IMR-90 (cell line): ENCODE results near the gene SLC4A11. TPM values are rescaled to one million over a fixed set of nuclear protein-coding genes. Genes with fewer than 3 reads are reported as not detected.

ENCODE experiments used
- ATAC-seq: fragments of 200-7000 bp; cut with Tn5 transposase; 2 replicates; pipeline ENCODE4 v1.9.1; 2020; ENCODE audit warnings: low read depth, mild to moderate bottlenecking, moderate library complexity
- BruUV-seq: library from RNA; stranded (reverse); fragments of 400-500 nt; replicated peaks from 2 replicates; lab custom pipeline; 2021; lab: Mats Ljungman, UMichigan
- CTCF ChIA-PET: fragments of 300-600 bp; formaldehyde crosslinking; extraction: SDS; loops from one replicate; lab custom pipeline; 2021; ENCODE audit warnings: antibody characterized with exemption; lab: Yijun Ruan, JAX
- POLR2A ChIA-PET: fragments of 300-600 bp; sonication (Branson Sonifier 250); formaldehyde crosslinking; loops from one replicate; lab custom pipeline; 2022; ENCODE audit warnings: antibody characterized with exemption; ENCODE audit not compliant: unreplicated experiment; lab: Charles Lee
- DNase-seq: peaks from one replicate; pipeline ENCODE4 v3.0.0; 2013
- H2AFZ ChIP-seq: replicated peaks from 2 replicates; pipeline ENCODE3; 2013; ENCODE audit warnings: low read length, mild to moderate bottlenecking; ENCODE audit not compliant: poor library complexity
- H2AK5ac ChIP-seq: 2 replicates; pipeline ENCODE4 v1.6.1; 2013; ENCODE audit warnings: low read depth, low read length, inconsistent platforms
- H2AK9ac ChIP-seq: replicated peaks from 2 replicates; pipeline ENCODE3; 2013; ENCODE audit warnings: mild to moderate bottlenecking, low read depth, low read length, moderate library complexity; ENCODE audit not compliant: poor library complexity
- H2BK120ac ChIP-seq: 2 replicates; pipeline ENCODE4 v1.6.1; 2013; ENCODE audit warnings: low read depth, low read length, inconsistent platforms
- H2BK15ac ChIP-seq: 3 replicates; pipeline ENCODE4 v1.6.1; 2013; ENCODE audit warnings: low read depth, low read length, inconsistent platforms
- H2BK20ac ChIP-seq: 2 replicates; pipeline ENCODE4 v1.6.1; 2013; ENCODE audit warnings: low read depth, mild to moderate bottlenecking, inconsistent platforms, low read length, moderate library complexity
- H2BK5ac ChIP-seq: 2 replicates; pipeline ENCODE4 v1.6.1; 2013; ENCODE audit warnings: mild to moderate bottlenecking, low read depth, low read length, inconsistent platforms; ENCODE audit not compliant: poor library complexity, severe bottlenecking
- H3K14ac ChIP-seq: replicated peaks from 2 replicates; pipeline ENCODE4 v1.6.1; 2013; ENCODE audit warnings: low read depth, low read length, inconsistent platforms
- H3K18ac ChIP-seq: 2 replicates; pipeline ENCODE4 v1.6.1; 2013; ENCODE audit warnings: low read depth, low read length, control low read depth
- H3K23ac ChIP-seq: 2 replicates; pipeline ENCODE4 v1.6.1; 2013; ENCODE audit warnings: low read depth, low read length, inconsistent platforms
- H3K27ac ChIP-seq: 2 replicates; pipeline ENCODE4 v1.5.1; 2013; ENCODE audit warnings: mild to moderate bottlenecking, control low read depth, low read length; ENCODE audit not compliant: insufficient read depth
- H3K27me3 ChIP-seq: 2 replicates; pipeline ENCODE4 v1.6.1; 2013; ENCODE audit warnings: low read length; ENCODE audit not compliant: control insufficient read depth, insufficient read depth
- H3K36me3 ChIP-seq: 2 replicates; pipeline ENCODE4 v1.6.1; 2013; ENCODE audit warnings: low read length, mixed read lengths; ENCODE audit not compliant: control insufficient read depth, insufficient read depth
- H3K4ac ChIP-seq: 2 replicates; pipeline ENCODE4 v1.6.1; 2013; ENCODE audit warnings: low read depth, low read length, inconsistent platforms
- H3K4me1 ChIP-seq: 2 replicates; pipeline ENCODE4 v1.6.1; 2013; ENCODE audit warnings: low read length, mixed read lengths; ENCODE audit not compliant: control insufficient read depth, insufficient read depth
- H3K4me2 ChIP-seq: 2 replicates; pipeline ENCODE4 v1.6.1; 2013; ENCODE audit warnings: low read depth, mild to moderate bottlenecking, control low read depth, low read length, moderate library complexity
- H3K4me3 ChIP-seq: 2 replicates; pipeline ENCODE4 v1.5.1; 2013; ENCODE audit warnings: low read depth, mild to moderate bottlenecking, control low read depth, low read length, moderate library complexity; ENCODE audit not compliant: insufficient read depth
- H3K56ac ChIP-seq: 2 replicates; pipeline ENCODE4 v1.6.1; 2013; ENCODE audit warnings: low read length, inconsistent platforms; ENCODE audit not compliant: insufficient read depth; ENCODE audit errors: extremely low read depth
- H3K79me1 ChIP-seq, 2 experiments: 2 replicates each; pipeline ENCODE4 v1.6.1; 2013; ENCODE audit warnings: low read length in 2 of 2, inconsistent platforms in 1 of 2, low read depth in 1 of 2
- H3K9ac ChIP-seq: 2 replicates; pipeline ENCODE4 v1.6.1; 2013; ENCODE audit warnings: low read depth, low read length, control low read depth
- H3K9me1 ChIP-seq: 2 replicates; pipeline ENCODE4 v1.6.1; 2013; ENCODE audit warnings: low read length, inconsistent platforms; ENCODE audit not compliant: insufficient read depth
- H3K9me3 ChIP-seq: 2 replicates; pipeline ENCODE4 v1.6.1; 2013; ENCODE audit warnings: low read length; ENCODE audit not compliant: control insufficient read depth, insufficient read depth
- H4K20me1 ChIP-seq: 2 replicates; pipeline ENCODE4 v1.6.1; 2013; ENCODE audit warnings: low read length, inconsistent platforms; ENCODE audit not compliant: insufficient read depth
- H4K5ac ChIP-seq: 2 replicates; pipeline ENCODE4 v1.6.1; 2013; ENCODE audit warnings: mild to moderate bottlenecking, low read depth, low read length, control low read depth
- H4K8ac ChIP-seq, 2 experiments: 2 replicates each; pipeline ENCODE4 v1.6.1; 2013; ENCODE audit warnings: low read depth in 2 of 2, low read length in 2 of 2, control low read depth in 1 of 2, inconsistent platforms in 1 of 2
- H4K91ac ChIP-seq: 2 replicates; pipeline ENCODE4 v1.6.1; 2013; ENCODE audit warnings: low read depth, low read length, inconsistent platforms; ENCODE audit not compliant: insufficient read depth
- CEBPB ChIP-seq: IDR thresholded peaks from 2 replicates; pipeline ENCODE4 v1.6.1; 2012; ENCODE audit warnings: low read depth, low read length, improper control_type of control experiment
- CTCF ChIP-seq: conservative IDR thresholded peaks from 2 replicates; pipeline ENCODE4 v1.5.1; 2012; ENCODE audit warnings: mild to moderate bottlenecking, low read depth, low read length, improper control_type of control experiment
- ELK1 ChIP-seq: fragments of 150-350 bp; IDR thresholded peaks from 2 replicates; pipeline ENCODE4 v1.6.1; 2016; ENCODE audit warnings: low read depth, mild to moderate bottlenecking, low read length, moderate library complexity, borderline replicate concordance
- FOS ChIP-seq: fragments of 150-350 bp; IDR thresholded peaks from 2 replicates; pipeline ENCODE4 v1.6.1; 2016; ENCODE audit warnings: low read depth, low read length
- MAFK ChIP-seq: IDR thresholded peaks from 2 replicates; pipeline ENCODE4 v1.6.1; 2012; ENCODE audit warnings: low read depth, low read length, improper control_type of control experiment
- MAZ ChIP-seq: IDR thresholded peaks from 2 replicates; pipeline ENCODE4 v1.6.1; 2012; ENCODE audit warnings: low read depth, mild to moderate bottlenecking, low read length, improper control_type of control experiment, moderate library complexity, borderline replicate concordance
- MXI1 ChIP-seq: IDR thresholded peaks from 2 replicates; pipeline ENCODE4 v1.6.1; 2012; ENCODE audit warnings: low read depth, mild to moderate bottlenecking, low read length, moderate library complexity, borderline replicate concordance
- POLR2A ChIP-seq: IDR thresholded peaks from 2 replicates; pipeline ENCODE4 v1.6.1; 2012; ENCODE audit warnings: mild to moderate bottlenecking, low read depth, low read length
- RAD21 ChIP-seq: IDR thresholded peaks from 2 replicates; pipeline ENCODE4 v1.6.1; 2012; ENCODE audit warnings: low read length, improper control_type of control experiment
- RCOR1 ChIP-seq: IDR thresholded peaks from 2 replicates; pipeline ENCODE4 v1.6.1; 2012; ENCODE audit warnings: mild to moderate bottlenecking, low read length, improper control_type of control experiment; ENCODE audit not compliant: insufficient replicate concordance
- RFX5 ChIP-seq: IDR thresholded peaks from 2 replicates; pipeline ENCODE4 v1.8.0; 2012; ENCODE audit warnings: low read depth, mild to moderate bottlenecking, low read length, moderate library complexity
- USF2 ChIP-seq: fragments of 150-350 bp; IDR thresholded peaks from 2 replicates; pipeline ENCODE4 v1.6.1; 2017; ENCODE audit warnings: mild to moderate bottlenecking, antibody characterized with exemption, low read length, low read depth
- WGBS, 2 experiments: methylation state at CpG; one replicate each; pipeline versions ENCODE4 v1.1.5 to v1.1.7; 2013; ENCODE audit warnings: missing lambda C conversion rate in 2 of 2; ENCODE audit not compliant: insufficient read length in 1 of 2; ENCODE audit errors: extremely low coverage in 2 of 2; 5-methylcytosine and 5-hydroxymethylcytosine counted together
- dilution Hi-C: fragments of 300-500 bp; cut with HindIII; formaldehyde crosslinking; loops from one replicate; pipeline ENCODE4 v1.14.3; 2018; ENCODE audit warnings: low sequenced_read_pairs; ENCODE audit not compliant: unreplicated experiment
- in situ Hi-C: fragments of 300-500 bp; cut with MboI; formaldehyde crosslinking; loops from 3 replicates; pipeline ENCODE4 v1.14.3; 2019; ENCODE audit warnings: low sequenced_read_pairs, inconsistent platforms, mixed read lengths
- intact Hi-C: fragments of 100-400 bp; cut with micrococcal nuclease; formaldehyde crosslinking; loops from 2 replicates; pipeline ENCODE4 v1.10.0; 2022
- polyA plus RNA-seq, 3 experiments: library from polyadenylated mRNA; depleted of rRNA; stranded (reverse); fragments of >200 nt; gene quantifications; 2 replicates each; pipeline ENCODE4 v1.2.3, GENCODE V29; 2012; ENCODE audit warnings: low replicate concordance in 1 of 3
- total RNA-seq: library from RNA; depleted of rRNA; stranded (reverse); fragments of >200 nt; gene quantifications from 2 replicates; pipeline ENCODE4 v1.2.3, GENCODE V29; 2012

SLC4A11 gene
- total and polyA plus RNA-seq, 2 of the 4 experiments (the other 2 are of a cell fraction): 0.36 to 0.79 TPM

- Histone ChIP-seq H3K4me1 (no peaks in the 10 kb centered on the region), H3K14ac (no peak overlapping the region), H3K4me2 (no peak overlapping the region), H2BK20ac (no peak overlapping the region), H2BK15ac (no peak overlapping the region), H3K56ac (no peak overlapping the region), H4K5ac (no peak overlapping the region), H3K36me3 (peaks cover 25% of the 10 kb centered on the region), H2AFZ (no peak overlapping the region), H4K20me1 (no peaks in the 10 kb centered on the region), H2AK5ac (no peak overlapping the region), H3K4me3 (no peak overlapping the region), H3K27ac (no peak overlapping the region), H3K23ac (no peak overlapping the region), H4K8ac (no peak overlapping the region), H2BK5ac (no peak overlapping the region), H3K79me1 (no peaks in the 10 kb centered on the region), H2AK9ac (no peak overlapping the region), H4K91ac (no peak overlapping the region), H3K9me1 (no peaks in the 10 kb centered on the region), H3K4ac (no peak overlapping the region), H3K18ac (no peak overlapping the region), H3K27me3 (no peaks in the 10 kb centered on the region), H2BK120ac (no peak overlapping the region), H3K9me3 (no peaks in the 10 kb centered on the region), H3K9ac (no peak overlapping the region)
- ATAC-seq: no peak
- intact Hi-C loops: no loop called here
- no TSS peak for BruUV-seq
- POLR2A ChIA-PET: no interaction called here
- no peak for DNase-seq
- dilution Hi-C loops: no loop called here
- CTCF ChIA-PET: interaction anchor here (0.7 kb wide), 1 partner anchor 161 kb away, joined by 3 read pairs; no protein-coding TSS in a partner anchor
- 100% methylated on average over 1 of the region's 4 CpGs; no CpG with 5 or more reads in 1 of the 2 experiments for WGBS, 2 experiments
- in situ Hi-C loops: no loop called here
- TF ChIP-seq MAFK: no peak
- no peak for TF ChIP-seq RAD21
- TF ChIP-seq MXI1: no peak
- no peak for TF ChIP-seq USF2
- no peak for TF ChIP-seq ELK1
- TF ChIP-seq RCOR1: no peak
- no peak for TF ChIP-seq POLR2A
- TF ChIP-seq CTCF: no peak
- TF ChIP-seq FOS: no peak
- TF ChIP-seq RFX5: no peak
- TF ChIP-seq CEBPB: no peak
- TF ChIP-seq MAZ: no peak
Measured at GRCh38 chr20:3270051-3270450, 31.1 kb upstream of the SLC4A11 start.
